Sigmoid colon (tissue), 4 donors: ENCODE results near the gene ABHD6.

Source experiments
- CTCF ChIP-seq, 4 experiments: fragments of 450-650 bp in 3 of 4; fragments of 200-600 bp in 1 of 4; IDR thresholded peaks; one replicate each; pipeline ENCODE4 v1.5.1; 2016 to 2019; ENCODE audit warnings: antibody characterized with exemption in 4 of 4, mild to moderate bottlenecking in 3 of 4, moderate library complexity in 2 of 4
- EP300 ChIP-seq, 4 donors: sonication (generic); formaldehyde crosslinking; IDR thresholded peaks; one replicate each; pipeline ENCODE4 v1.6.1; 2017; ENCODE audit warnings: antibody characterized with exemption in 4 of 4
- POLR2A ChIP-seq, 2 donors: fragments of 450-650 bp; IDR thresholded peaks; one replicate each; pipeline ENCODE4 v1.6.1; 2016; ENCODE audit warnings: antibody characterized with exemption in 2 of 2, mild to moderate bottlenecking in 2 of 2, moderate library complexity in 2 of 2
- POLR2AphosphoS5 ChIP-seq, 4 donors: sonication (generic); formaldehyde crosslinking; IDR thresholded peaks; one replicate each; pipeline ENCODE4 v1.6.1; 2017; ENCODE audit warnings: antibody characterized with exemption in 4 of 4

- TF ChIP-seq EP300 (IDR thresholded peaks at IDR 0.05) (no peak), POLR2A (IDR thresholded peaks at IDR 0.05) (no peak), CTCF (IDR thresholded peaks at IDR 0.05) (no peak), POLR2AphosphoS5 (IDR thresholded peaks at IDR 0.05) (no peak)
These were observed 43.5 kb downstream of the ABHD6 start for GRCh38 chr3:58281069-58281468.
